HCT116 (cell line): ENCODE measurements around the gene RARB. TPM values are rescaled to one million over a fixed set of nuclear protein-coding genes. Genes with fewer than 3 reads are reported as not detected.

ENCODE experiments used
- POLR2A ChIP-seq: IDR thresholded peaks from 2 replicates; pipeline ENCODE4 v1.7.0; 2011; ENCODE audit warnings: borderline replicate concordance; ENCODE audit not compliant: insufficient read depth, insufficient read length; ENCODE audit errors: extremely low read depth
- SIN3A ChIP-seq: IDR thresholded peaks from 2 replicates; pipeline ENCODE4 v1.6.1; 2012; ENCODE audit warnings: low read depth
- total RNA-seq: library from RNA; stranded (reverse); gene quantifications from one replicate; pipeline ENCODE4 v1.2.1, GENCODE V29; 2021; ENCODE audit not compliant: unreplicated experiment
- TF ChIP-seq, protein P1 (sequence below): IDR thresholded peaks from 2 replicates; pipeline ENCODE4 v1.6.1; 2012

RARB gene
- total RNA-seq, 1 experiment from 2014 or later, result not detected

DNA sequence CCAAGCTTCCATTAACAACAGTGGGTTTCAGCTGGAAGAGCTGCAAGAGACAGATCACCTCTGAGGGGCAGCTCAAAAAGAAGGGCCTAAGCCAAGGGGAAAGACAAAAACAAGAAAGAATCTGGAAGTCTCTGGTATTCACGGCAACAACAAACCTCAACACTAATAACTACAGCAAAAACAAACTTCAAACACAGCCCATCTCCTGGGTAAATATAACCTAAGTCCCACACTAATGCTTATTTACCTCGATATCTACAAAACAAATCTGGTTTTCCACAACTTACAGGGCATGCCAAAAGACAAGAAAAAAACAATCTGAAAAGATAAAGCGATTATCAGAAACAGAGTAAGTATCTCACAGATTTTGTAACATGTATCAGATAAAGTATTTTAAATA lies 207.0 kb downstream of the RARB start (continued):
- no peak for TF ChIP-seq SIN3A
- TF ChIP-seq, protein P1, sequence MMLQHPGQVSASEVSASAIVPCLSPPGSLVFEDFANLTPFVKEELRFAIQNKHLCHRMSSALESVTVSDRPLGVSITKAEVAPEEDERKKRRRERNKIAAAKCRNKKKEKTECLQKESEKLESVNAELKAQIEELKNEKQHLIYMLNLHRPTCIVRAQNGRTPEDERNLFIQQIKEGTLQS, result no peak
- no peak for TF ChIP-seq POLR2A

Other genes with a start within 250 kb of the RARB start
- 101 TPM for gene TOP2B, start 236.6 kb downstream of the RARB start, total RNA-seq